GM19351 (cell line): ENCODE measurements around the gene IPO13.

Experiments
- ATAC-seq: cut with Tn5 transposase; IDR thresholded peaks from one replicate; pipeline ENCODE4 v1.9.1; 2021; ENCODE audit warnings: mild to moderate bottlenecking, moderate library complexity; ENCODE audit not compliant: unreplicated experiment

IPO13 gene

GRCh38 chr1:43986712-43987111, 40.0 kb downstream of the IPO13 start:
- ATAC-seq: no peak

DNA sequence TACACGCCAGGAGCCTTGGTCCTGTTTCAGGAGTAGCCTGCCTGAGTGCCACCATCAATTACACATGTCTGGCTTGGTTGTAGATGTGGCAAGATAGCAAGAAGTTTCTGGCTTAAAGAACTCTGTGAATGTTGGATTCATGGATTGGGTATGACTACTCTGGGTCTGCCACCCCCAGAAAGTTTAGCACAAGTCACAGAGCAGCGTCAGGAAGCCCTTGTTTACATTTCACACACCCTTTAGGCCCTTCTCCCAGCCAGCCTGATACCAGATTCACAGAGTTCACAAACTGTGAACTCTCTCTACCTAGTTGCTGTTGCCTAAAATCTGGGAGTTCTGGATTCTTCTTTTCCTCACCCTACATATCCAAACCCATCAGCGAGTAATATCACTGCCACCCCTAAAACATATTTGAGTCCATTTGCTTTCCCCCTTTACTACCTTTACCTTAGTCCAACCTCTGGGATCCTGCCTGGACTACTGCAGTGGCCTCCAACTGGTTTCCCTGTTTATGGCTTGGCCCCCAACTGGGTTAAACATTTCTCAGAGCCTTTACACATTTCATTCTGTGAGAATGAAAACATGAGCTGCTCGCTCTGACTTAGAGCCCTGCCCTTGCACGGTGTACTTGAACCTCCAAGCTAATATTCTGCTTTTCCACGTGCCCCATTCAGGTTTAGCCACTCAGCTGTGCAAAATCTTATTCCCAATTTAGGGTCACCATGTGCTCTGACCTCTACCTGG, 40.6 kb downstream of the IPO13 start:
- no peak for ATAC-seq

DNA sequence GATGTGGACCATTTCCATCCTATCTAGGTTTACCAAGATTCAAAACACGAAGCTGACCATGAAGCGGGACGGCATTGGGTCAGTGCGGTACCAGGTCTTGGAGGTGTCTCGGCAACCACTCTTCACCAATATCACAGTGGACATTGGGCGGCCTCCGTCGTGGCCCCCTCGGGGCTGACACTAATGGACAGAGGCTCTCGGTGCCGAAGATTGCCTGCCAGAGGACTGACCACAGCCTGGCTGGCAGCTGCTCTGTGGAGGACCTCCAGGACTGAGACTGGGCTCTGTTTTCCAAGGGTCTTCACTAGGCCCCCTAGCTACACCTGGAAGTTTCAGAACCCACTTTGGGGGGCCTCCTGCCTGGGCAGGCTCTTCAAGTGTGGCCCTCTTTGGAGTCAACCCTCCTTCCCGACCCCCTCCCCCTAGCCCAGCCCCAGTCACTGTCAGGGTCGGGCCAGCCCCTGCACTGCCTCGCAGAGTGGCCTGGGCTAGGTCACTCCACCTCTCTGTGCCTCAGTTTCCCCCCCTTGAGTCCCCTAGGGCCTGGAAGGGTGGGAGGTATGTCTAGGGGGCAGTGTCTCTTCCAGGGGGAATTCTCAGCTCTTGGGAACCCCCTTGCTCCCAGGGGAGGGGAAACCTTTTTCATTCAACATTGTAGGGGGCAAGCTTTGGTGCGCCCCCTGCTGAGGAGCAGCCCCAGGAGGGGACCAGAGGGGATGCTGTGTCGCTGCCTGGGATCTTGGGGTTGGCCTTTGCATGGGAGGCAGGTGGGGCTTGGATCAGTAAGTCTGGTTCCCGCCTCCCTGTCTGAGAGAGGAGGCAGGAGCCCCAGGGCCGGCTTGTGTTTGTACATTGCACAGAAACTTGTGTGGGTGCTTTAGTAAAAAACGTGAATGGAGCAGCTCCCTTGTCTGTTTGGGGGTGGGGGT, 43.8 kb downstream of the IPO13 start:
- ATAC-seq: no peak

- ATAC-seq: no peak
These were observed 44.4 kb downstream of the IPO13 start for GRCh38 chr1:43991200-43991475.

DNA sequence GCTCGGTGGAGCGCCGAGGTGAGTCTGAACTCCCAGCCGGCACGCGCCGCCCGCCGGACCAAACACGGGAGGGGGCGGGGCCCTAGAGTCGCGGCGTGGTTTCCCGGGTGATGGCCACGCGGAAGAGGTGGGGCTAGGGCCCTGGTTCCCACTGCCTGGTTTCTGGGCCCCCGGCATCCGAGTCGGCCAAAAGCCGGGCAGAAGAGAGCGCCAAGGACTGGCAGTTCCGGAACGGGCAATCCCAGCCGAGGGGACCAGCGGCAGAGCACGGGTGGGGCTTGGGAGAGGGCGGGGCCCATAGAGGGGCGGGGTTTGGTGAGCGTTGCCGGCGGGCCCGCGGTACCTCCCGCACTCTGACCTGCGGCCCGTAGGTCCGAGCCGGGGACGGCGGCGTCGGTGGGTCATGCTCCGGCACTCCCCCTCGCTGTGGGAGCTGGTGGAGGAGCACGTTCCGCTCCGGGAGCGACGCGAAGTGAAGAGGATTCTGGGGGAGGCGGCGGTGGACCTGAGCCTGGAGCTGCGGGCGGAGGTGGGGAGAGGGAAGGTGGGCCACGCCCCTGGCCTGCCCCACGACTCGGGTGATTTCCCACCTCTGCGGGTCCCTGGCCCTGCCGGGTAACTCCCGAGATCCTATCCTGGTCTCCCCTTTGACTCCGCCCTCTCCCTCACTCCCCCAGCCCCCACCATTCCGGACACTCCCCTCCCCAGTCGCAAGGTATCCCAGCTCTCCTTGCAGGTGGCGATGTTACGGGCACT, 44.9 kb downstream of the IPO13 start, which contains the start of gene CCDC24:
TSS of gene CCDC24 (plus strand) at position 124 of the 756 bp plus-strand sequence. CDS start at position 404, 280 bp downstream.
- ATAC-seq: peak; percentile 75

DNA sequence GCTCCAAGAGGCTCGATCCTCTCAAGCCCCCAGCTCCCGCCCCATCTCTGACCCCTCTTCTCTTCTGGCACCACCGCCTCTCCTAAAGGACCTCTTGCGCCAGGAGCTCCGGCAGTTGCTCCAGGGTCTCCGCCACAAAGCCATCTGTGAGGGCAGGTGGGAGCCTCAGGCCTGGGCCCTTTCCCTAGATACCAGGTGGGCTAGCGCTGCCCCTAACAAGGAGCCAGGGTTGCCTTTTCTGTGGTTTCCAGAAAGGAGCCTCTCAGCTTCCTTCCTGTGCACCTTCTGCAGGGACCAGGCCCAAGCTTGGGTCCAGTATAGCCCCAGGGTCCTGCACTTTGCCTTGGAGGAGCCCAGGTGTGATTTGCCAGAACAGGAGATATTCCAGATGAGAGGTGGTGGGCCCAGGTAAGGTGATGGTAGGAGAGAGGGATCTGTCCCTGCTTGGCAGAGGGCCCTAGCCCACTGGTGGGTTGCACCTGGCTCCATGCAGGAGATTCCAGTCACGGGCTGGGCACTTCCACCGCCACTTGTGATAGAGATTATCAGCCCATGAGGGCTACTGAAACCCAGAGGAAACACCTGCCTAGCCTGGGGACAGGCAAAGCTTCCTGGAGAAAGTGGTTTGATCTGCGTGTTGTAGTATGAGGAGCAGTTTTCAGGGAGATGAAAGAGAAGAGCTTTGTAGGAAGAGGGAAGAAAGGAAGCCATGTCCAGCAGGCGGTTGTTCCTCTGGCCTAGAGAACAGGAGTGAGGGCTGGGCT, 45.7 kb downstream of the IPO13 start:
- ATAC-seq: no peak

DNA sequence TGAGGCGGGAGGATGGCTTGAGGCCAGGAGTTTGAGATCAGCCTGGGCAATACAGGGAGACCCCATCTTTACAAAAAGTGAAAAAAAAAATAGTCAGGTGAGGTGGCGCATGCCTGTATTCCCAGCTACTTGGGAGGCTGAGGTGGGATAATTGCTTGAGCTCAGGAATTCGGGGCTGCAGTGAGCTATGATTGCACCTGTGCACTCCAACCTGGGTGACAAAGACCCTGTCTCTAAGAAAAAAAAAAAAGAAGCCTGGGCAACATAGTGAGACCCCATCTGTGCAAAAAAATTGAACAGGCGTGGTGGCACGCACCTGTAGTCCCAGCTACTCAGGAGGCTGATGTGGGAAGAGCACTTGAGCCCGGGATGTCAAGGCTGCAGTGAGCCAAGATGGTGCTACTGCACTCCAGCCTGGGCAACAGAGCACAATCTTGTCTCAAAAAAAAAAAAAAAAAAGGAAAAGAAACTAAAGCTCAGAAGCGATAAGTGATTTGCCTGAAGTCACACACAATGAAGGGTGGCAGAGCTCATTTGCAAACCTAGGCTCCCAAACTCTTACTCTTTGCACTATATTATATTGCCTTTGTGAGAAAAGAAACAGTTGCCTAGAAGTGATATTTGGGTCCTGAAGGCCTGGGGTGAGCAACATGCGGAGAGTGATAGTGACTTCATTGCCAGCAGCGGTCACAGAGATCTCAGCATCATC, 46.6 kb downstream of the IPO13 start:
- no peak for ATAC-seq

DNA sequence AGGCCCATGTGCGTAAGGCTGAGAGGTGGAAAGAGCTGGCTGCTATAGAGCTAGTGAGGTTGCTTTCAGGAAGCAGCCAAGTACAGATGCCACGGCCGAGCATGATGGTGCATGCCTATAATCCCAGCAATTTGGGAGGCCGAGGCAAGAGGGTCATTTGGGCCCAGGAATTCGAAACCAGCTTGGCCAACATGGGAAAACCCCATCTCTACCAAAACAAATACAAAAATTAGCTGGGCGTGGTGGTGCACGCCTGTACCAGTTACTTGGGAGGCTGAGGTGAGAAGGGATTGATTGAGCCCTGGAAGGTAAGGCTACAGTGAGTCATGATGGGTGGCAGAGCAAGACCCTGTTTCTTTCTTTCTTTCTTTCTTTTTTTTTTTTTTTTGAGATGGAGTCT, 47.3 kb downstream of the IPO13 start:
- ATAC-seq: no peak

DNA sequence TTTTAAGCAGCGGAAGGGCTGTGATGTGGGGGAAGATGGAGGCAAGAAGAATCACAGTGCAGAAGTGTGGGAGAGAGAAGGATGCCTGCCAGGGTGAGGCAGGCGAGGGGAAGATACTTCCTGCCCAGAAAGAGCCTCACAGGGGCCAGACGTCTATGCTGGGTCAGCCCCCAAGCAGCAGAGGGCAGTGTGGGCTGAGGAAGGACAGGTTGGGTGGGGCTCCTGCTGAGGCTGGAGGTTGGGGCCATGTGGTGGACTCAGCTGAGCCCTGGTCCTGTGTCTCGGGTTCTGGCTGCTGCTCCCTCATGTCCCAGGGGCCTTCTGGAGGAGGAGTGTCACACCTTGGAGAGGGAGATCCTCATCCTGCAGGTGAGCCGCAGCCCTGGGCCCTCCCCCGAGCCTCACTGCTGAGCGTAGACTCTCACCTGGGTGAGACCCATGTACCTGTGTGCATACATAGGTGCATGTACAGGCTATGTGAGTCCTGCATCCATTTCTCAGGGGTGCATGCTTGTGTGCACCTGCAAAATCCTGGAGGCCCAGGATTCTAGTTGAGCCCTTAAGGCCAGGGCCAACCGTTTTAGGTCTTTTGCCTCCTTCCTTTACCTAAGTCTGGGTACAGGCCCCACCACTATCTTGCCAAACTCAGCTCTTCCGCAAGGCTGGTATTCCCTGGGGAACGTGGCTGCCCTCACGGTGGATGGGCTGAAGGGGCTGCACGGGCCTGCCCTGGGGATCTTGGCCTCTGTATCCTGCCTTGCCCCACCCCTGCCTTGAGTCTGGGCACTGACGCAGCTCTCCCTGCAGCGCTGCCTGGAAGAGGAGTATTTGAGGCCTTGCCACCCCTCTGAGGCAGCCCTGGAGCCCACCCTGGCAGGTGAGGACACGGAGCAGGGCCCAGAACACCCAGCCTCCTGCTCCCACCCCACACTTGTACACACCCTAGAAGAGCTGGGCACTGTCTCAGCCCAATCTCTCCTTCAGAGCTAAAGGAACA, 48.3 kb downstream of the IPO13 start:
- no peak for ATAC-seq

- ATAC-seq: no peak
These were observed 49.4 kb downstream of the IPO13 start for GRCh38 chr1:43995984-43996732.

DNA sequence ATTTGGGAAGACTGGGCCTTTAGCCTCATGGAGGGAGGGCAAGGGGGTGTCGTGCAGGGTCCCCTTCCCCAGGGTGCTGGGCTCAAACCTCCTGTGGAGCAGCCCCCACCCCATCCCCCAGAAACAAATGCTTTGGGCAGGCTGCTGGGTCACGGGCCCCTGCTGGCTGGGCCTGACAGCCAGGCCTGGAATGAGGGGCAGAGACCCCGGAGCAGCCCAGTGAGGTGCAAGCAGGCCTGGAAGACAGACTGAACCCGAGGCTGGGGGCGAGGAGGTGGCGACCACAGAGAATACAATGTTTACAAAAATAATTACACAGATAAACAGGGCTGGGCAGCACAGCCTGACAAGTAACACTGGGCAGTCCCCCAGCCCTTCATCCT, 50.0 kb downstream of the IPO13 start:
- ATAC-seq: no peak

GRCh38 chr1:43997295-43997999, 50.7 kb downstream of the IPO13 start:
- ATAC-seq: no peak

DNA sequence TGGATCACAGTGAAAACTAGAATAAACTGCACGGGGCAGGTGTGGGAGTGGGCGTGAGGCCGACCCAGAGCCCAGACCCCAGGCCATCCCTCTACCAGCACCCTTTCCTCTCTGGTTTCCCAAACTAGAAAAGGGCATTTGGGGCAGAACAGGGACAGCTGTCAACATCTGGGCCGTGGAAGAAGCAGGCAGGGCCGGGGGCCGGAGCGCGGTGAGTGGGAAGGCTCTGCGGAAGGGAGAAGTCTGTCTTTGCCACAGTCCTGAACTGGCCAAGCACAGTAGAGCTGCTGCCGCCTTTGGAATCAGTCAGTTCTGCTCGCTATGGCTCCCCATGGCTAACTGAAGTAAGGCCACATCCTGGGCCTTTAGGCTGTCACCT, 51.2 kb downstream of the IPO13 start:
- ATAC-seq: no peak

- no peak for ATAC-seq
These were observed 52.7 kb downstream of the IPO13 start for GRCh38 chr1:43999455-43999854.

- no peak for ATAC-seq
These were observed 53.4 kb downstream of the IPO13 start for GRCh38 chr1:44000122-44000665.

DNA sequence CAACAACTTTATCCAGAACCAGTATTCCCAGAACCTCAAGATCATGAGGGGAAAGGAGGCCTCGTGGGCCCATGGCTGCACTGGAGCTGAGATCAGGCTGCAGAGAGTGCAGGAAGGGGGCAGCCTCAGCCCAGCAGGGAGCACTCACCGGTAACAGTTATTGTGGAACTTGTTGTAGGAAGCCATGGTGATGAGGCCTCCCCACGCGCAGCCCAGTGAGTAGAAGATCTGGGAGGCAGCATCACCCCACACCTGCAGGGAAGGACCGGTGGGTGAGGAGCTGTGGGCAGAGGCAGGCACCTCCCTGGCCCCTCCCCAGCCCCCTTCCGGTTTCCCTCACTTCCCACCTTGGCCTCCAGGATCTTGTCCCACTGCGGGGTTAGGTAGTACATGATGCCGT, 55.4 kb downstream of the IPO13 start:
- no peak for ATAC-seq

DNA sequence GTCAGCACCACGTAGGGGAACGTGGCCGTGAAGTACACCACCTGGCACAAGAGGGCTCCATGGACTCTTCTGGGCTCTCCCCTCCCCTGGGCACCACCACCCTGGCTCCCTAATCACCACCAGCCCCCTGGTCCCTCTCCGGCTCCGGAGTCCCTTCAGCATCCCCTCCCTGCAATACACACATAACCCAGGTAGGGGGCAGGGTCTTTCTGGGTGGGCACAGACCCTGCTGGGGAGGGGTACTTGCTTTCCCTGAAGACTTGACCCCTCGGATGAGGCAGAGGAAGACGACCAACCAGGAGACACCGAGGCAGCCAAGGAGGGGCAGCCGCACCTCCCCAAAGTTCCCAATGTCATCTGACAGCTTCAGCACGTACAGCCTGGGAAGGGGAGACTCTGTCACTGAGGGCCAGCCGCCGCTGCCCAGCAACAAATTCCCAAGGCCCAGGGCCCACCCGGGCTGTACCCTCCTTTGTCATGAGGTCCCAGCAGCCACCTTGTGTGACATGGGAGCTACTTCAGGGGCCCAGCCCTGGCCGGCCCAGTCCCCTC, 55.9 kb downstream of the IPO13 start:
- ATAC-seq: no peak
